GM18951 (cell line): ENCODE results near the gene BCAR3.

Experiments used
- POLR2A ChIP-seq: IDR thresholded peaks from 4 replicates; pipeline ENCODE4 v1.6.1; 2011; ENCODE audit warnings: mild to moderate bottlenecking; ENCODE audit not compliant: insufficient read length, insufficient read depth; ENCODE audit errors: extremely low read depth
- in situ Hi-C: fragments of 300-500 bp; cut with MboI; formaldehyde crosslinking; loops from one replicate; pipeline ENCODE4 v1.12.0; 2022; ENCODE audit warnings: low sequenced_read_pairs, mixed read lengths, inconsistent platforms; ENCODE audit not compliant: unreplicated experiment

The BCAR3 gene

DNA sequence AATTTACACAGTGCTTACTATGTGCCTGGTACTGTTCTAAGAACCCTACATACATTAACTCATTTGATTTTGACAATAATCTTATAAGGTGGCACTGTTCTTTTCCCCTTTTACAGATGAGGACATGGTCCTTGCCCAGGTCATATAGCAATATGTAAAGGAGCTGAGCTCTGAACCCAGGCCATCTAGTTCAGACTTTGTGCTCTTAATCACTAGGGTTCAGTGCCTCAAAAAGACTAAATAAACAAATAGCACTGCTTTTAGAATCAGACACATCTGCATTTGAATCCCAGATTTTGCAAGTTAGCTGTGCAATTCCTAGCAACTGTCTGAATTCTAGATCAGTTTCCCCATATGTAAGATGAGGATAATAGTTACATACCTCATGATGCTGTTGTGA lies 8.7 kb upstream of the BCAR3 start:
- in situ Hi-C loops: no loop called here
- TF ChIP-seq POLR2A: no peak

DNA sequence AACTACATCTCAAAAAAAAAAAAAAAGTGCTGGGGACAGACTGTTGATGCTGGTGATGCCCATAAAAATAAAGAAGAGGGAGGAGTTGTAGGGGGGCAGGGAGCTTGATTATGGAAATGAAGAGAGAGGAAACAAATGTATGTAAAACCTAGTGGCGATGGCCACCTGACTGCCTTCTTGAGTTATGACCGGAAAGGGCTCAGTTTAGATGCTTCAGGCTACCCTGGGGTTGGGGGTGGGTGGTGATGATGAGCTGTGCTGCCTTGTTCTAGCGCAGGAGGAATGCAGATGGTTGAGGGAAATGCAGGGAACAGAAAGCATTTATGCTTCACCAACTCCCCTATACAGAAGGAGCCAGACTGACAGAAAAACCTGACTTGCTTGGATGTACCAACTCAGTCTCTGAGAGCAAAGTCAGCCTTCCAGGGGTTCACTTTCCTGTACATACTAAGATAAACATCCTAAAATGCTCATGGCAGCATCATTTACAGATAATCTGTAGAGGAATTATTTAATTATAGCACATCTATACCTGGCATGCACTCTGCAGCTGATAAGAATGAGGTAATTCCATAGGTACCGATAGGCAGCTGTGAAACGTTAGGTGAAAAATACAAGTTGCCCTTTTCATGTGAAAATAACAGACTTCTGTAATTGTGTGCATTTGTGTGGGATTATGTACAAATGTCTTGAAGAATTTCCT lies 8.0 kb upstream of the BCAR3 start:
- no peak for TF ChIP-seq POLR2A
- in situ Hi-C loops: no loop called here

DNA sequence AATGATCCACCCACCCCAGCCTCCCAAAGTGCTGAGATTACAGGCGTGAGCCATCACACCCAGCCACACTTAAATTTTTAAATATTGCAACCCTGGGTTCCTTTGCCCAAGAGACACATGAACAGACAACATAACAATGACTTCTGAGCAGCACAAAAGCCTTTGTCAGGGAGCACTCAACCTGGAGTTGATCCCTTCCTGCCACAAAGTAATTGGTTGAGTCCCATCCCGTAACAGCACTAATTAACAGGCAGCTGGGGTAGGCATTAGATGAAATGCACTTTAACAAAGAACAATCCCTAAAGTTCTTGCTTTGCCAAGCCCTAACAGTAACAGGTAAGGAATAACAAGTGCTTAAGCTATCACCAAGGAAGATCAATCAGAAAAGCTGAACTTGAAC lies 5.9 kb upstream of the BCAR3 start:
- in situ Hi-C loops: no loop called here
- TF ChIP-seq POLR2A: no peak

DNA sequence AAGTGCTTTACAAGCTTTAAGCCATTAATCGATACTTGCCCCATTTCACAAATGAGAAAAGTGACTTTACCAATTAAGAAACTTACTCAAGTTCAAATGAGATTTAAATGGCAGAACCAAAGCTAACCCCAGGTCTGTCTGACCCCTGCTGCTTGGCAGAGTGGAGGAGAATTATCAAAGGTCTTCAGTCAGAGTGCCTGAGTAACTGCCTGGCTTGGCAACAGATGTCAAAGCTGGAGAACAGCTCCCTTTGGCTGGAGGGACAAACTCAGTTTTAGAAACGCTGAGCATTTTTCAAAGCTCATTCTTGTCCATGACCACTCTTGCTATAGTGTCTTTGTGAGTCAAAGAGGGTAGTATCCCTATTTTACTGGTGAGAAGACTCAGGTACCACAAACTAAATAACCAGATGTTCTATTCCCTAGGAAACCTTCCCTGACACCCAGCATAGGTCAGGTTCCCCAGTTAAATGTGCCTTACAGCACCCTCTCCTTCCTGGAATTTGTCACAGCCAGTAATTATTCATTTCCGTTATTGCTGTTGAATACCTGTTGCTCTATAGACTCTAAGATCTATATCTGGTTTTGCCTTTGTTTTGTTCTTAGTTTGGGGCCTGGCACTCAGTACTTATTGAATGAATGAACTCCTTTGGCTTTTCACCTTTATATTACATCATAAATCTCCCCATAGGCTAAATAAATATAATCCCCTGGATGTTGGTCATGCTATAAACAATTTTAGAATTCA lies 5.0 kb upstream of the BCAR3 start:
- in situ Hi-C loops: no loop called here

DNA sequence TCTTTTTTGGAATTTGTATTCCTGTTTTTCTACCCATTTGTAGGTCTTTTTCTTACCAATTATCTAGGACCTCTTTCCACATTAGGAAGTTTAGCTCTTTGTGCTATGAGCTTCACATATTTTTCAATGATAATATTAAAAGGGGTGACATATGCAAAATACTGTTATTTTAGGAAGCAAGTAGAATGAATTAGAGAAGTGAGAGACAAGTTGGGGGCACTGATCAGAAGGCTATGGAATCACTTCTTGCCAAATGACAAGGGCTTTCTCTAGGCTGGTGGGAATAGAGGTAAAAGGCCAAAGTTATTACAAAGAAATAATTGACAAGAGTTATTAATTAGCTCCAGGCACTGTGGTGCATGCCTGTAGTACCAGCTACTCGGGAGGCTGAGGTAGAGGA lies 4.3 kb upstream of the BCAR3 start:
- in situ Hi-C loops: no loop called here
- TF ChIP-seq POLR2A: no peak

More for the DNA sequence above, 5.0 kb upstream of the BCAR3 start:
- no peak for TF ChIP-seq POLR2A

DNA sequence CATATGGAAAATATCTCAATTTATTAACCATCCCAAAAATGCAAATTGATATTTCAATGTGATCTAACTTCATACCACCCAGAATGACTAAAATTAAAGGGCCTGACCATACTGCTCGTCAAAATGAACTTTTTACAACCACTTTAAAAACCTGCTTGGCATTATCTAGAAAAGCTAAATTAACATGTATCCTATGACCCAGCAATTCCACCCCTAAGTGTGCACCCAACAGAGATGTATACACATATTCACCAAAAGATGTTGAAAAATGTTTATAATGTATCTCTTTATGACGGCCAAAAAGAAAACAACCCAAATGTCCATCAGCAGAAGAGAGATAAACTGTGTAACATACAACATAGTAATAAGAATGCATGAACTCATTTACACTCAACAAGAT lies 1.6 kb upstream of the BCAR3 start:
- no peak for TF ChIP-seq POLR2A
- in situ Hi-C loops: no loop called here

DNA sequence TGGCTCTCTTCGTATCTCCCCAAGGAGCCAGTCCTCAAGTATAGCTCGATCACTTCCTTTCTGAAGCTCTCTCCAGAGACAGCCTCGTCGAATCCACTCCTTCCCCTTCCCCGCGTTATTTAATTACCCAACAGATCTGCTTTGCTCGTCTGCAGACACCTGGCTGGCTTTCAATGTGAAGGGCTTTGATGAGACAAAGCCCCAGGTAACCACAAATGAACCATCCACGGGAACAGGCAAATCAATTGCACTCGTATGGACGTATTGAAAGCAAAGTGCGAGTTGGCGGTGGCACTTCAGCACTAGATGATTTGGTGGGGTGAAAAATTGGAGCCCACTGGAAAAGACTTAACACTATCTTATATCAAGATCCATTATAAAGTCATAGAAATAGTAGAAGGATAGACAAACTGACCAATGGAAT lies 364 bp upstream of the BCAR3 start:
- no peak for TF ChIP-seq POLR2A
- in situ Hi-C loops: no loop called here

DNA sequence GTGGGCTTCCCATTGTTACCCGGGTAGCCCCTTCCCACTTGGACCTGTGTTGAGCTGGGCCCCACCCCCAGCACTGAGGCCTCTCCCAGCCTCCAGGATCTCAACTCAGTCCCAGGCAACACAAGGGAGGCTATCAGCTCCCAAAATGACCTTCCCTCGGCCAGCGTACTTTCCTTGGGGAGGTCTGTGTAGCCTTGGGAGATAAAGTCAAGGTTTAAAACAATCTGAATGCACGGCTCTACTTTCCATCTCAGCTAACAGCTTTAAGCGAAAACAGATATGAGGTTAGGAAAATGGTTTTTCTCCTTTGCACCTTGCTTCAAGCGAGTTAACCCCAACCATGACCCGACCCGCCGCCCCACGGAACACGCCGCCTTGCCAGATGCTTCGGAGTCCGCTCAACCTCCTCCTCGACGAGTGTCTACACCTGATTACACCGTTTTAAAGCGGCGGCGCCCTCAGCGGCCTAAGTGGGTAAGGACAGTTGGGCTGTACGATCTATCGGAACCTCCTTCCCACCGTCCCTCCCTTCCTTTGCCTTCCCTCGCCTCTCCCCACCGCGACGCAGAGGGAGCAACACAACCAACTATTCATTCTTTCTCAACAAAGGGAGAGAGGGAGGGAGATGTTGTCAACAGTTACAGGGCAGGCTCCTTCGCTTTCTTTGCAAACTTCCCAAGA lies 1.1 kb downstream of the BCAR3 start:
- in situ Hi-C loops: no loop called here
- no peak for TF ChIP-seq POLR2A

DNA sequence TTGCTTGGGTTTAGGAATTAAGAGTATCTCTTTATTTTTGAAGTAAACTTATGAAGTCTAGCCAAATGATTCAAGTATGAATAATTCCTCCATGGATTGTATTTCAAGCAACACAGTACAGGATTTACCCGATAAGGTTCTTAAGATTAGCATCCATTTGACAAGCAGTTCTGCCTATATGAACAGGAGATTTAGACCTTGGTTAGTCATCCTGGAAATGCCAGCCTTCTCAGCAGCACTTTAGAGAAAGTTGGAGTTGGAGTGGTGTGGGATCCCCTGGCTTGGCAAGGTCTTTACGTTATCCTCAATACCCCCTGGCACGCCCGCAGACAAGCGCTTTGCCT lies 1.6 kb downstream of the BCAR3 start:
- TF ChIP-seq POLR2A: no peak
- in situ Hi-C loops: no loop called here

DNA sequence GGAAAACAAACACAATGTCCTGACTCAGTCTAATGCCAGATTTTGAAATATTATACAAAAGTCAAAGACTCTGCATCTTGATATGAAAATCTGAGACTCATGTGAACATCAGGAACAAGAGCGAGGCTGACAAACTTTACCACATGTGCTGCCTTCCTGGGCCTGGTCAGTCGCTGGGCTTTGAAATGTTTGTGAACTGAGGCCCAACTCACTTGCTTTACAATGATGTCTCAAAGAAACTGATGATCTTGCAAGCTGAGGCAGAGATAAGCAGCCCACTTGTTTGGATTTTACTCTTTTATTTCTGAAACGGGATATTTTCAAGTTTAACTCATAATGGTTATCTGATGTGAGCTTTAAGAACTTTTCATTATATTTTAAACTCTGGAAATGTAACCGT lies 2.1 kb downstream of the BCAR3 start:
- no peak for TF ChIP-seq POLR2A
- in situ Hi-C loops: no loop called here

DNA sequence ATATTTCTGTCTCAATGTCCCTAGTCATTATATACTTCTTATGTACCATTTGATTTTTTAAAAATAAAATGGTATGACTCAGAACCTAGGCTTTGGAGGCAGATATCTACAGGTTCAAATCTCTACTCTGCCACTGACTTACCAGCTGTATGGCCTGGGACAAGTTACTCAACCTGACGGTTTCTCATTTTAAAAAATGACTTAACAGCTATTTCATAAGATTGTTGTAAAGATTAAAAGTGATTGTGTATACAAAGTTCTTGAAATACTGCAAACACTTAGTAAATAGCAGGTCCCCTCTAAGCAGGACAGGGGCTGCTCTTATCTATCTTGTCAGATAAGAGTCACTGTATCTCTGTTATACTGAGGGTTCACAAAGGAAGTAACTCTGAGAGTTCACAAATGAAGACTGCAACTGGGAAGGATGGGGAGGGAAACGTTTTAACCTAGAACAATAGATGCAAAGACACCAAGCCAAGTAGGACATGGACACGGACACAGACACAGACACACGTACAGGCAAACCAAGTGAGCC lies 2.6 kb downstream of the BCAR3 start:
- TF ChIP-seq POLR2A: no peak
- in situ Hi-C loops: no loop called here

DNA sequence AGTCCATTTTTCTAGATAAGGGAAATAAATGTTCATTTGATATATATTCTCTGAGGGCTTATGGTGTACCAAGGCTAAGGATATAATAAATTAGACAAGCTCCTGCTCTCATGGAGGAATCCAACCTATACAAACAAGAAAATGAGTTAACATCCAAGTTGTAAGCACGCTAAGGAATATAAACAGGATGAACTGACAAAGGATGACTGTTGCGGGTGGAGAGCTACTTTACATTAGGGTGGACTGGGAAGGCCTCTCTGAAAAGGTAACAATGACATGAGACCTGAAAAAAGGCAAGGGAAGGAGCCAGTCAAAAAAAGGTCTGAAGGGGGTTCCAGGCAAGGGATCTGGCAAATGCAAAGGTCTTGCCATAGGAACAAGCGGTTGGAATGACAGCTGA lies 3.1 kb downstream of the BCAR3 start:
- no peak for TF ChIP-seq POLR2A
- in situ Hi-C loops: no loop called here

DNA sequence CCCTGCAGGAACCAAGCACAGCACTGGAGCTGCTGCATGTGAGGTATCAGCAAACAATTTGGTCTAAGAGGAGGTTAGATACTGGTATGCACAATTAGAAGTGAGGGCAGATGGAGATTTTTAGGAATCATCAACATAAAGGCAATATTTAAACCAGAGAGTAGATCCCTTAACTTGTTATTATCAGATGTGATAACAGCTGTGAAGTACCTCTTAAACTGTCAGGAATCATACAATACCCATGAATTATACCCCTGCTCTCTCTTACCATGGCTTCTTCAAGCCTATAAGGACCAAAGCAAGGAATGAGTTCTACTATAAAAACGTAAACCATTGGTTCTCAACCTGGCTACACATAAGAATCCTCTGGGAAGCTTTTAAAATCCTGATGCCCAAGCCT lies 3.9 kb downstream of the BCAR3 start:
- TF ChIP-seq POLR2A: no peak
- in situ Hi-C loops: no loop called here

DNA sequence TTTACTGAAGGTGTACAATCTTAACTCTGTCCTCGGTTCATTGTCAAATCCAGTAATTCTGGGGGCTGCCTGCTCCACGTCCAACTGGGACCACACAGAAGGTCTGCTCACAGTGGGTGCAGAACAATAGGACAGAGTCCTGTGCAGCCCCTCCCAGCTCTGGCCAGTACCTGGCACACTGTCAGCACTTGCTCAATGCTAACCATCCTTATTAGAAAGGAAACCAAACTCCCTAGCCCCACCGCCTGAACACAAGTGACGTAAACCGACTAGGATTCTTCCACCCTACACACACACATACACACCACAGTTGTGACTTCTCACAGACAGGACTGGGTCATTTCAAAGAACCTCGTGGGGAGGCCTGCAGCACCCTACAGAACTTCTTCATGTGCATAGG lies 5.2 kb downstream of the BCAR3 start:
- in situ Hi-C loops: no loop called here
- no peak for TF ChIP-seq POLR2A

DNA sequence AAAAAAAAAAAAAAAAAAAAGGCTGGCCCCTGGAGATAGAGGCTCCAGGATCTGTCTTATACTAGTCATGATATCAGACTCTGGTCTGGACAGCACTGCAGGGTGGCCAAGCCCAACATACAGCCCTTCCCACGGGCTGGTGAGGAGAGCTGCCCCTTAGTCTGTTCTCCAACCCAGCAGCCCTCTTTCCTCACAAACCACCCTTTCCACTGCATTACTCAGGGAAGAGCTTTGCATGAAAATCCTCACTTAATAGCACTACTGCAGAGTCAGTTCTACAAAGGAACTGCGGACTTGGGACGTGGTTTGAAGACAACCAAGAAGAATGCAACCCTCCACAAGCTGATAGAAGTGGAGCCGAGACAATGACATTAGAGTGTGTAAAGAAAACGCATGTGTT lies 5.7 kb downstream of the BCAR3 start:
- no peak for TF ChIP-seq POLR2A
- in situ Hi-C loops: no loop called here
